Measurements from ENCODE around the gene FHIT.

Gene FHIT

GRCh38 chr3:60363817-60364216 lies 887.4 kb downstream of the FHIT start:
- no peaks in the 10 kb centered on the region for H3K36me3 ChIP-seq (ENCODE audit: control insufficient read depth, low read length)
- H3F3A ChIP-seq (ENCODE audit: control insufficient read depth, insufficient read depth): no peaks in the 10 kb centered on the region
- no peaks in the 10 kb centered on the region for H3K27me3 ChIP-seq (ENCODE audit: control insufficient read depth, low read length)
- no peak for TF ChIP-seq EZH2phosphoT487 (IDR thresholded peaks at IDR 0.05; ENCODE audit: borderline replicate concordance, low read length)
- no peak for TF ChIP-seq CTCF (IDR thresholded peaks at IDR 0.05; ENCODE audit: low read depth, low read length, poor library complexity, severe bottlenecking)
- H4K20me1 ChIP-seq (ENCODE audit: control insufficient read depth, insufficient read depth, low read depth, low read length): no peaks in the 10 kb centered on the region
- no peaks in the 10 kb centered on the region for H3K9me3 ChIP-seq (ENCODE audit: control insufficient read depth, insufficient read depth, low read length)
- H3K9me2 ChIP-seq (replicated peaks; ENCODE audit: control insufficient read depth, low read length): no peaks in the 10 kb centered on the region
- H3K4me2 ChIP-seq (ENCODE audit: low read length): no peak overlapping the region
- no peaks in the 10 kb centered on the region for H3K4me1 ChIP-seq (ENCODE audit: control insufficient read depth, low read length)
- no peak overlapping the region for H3K4me3 ChIP-seq (ENCODE audit: low read length)
- H3K79me2 ChIP-seq (ENCODE audit: control insufficient read depth, low read length): no peaks in the 10 kb centered on the region
- no peak overlapping the region for H3K27ac ChIP-seq (ENCODE audit: low read depth, low read length)

- no peaks in the 10 kb centered on the region for H3K27me3 ChIP-seq (ENCODE audit: control insufficient read depth, low read length)
- H3K4me2 ChIP-seq (ENCODE audit: low read length): no peak overlapping the region
- H3K9me2 ChIP-seq (replicated peaks; ENCODE audit: control insufficient read depth, low read length): no peaks in the 10 kb centered on the region
- no peak overlapping the region for H3K4me3 ChIP-seq (ENCODE audit: low read length)
- no peaks in the 10 kb centered on the region for H3K9me3 ChIP-seq (ENCODE audit: control insufficient read depth, insufficient read depth, low read length)
- no peaks in the 10 kb centered on the region for H3K4me1 ChIP-seq (ENCODE audit: control insufficient read depth, low read length)
- no peaks in the 10 kb centered on the region for H3F3A ChIP-seq (ENCODE audit: control insufficient read depth, insufficient read depth)
- TF ChIP-seq EZH2phosphoT487 (IDR thresholded peaks at IDR 0.05; ENCODE audit: borderline replicate concordance, low read length): no peak
- TF ChIP-seq CTCF (IDR thresholded peaks at IDR 0.05; ENCODE audit: low read depth, low read length, poor library complexity, severe bottlenecking): no peak
- no peaks in the 10 kb centered on the region for H3K36me3 ChIP-seq (ENCODE audit: control insufficient read depth, low read length)
- no peak overlapping the region for H3K27ac ChIP-seq (ENCODE audit: low read depth, low read length)
- no peaks in the 10 kb centered on the region for H4K20me1 ChIP-seq (ENCODE audit: control insufficient read depth, insufficient read depth, low read depth, low read length)
- no peaks in the 10 kb centered on the region for H3K79me2 ChIP-seq (ENCODE audit: control insufficient read depth, low read length)
Measured at GRCh38 chr3:60355825-60356224, 895.4 kb downstream of the FHIT start.

GRCh38 chr3:60351481-60351880 lies 899.8 kb downstream of the FHIT start:
- no peaks in the 10 kb centered on the region for H4K20me1 ChIP-seq (ENCODE audit: control insufficient read depth, insufficient read depth, low read depth, low read length)

More at GRCh38 chr3:60351481-60351880, 899.8 kb downstream of the FHIT start:
- H3K79me2 ChIP-seq (ENCODE audit: control insufficient read depth, low read length): no peaks in the 10 kb centered on the region
- H3K4me3 ChIP-seq (ENCODE audit: low read length): no peak overlapping the region
- H3K27ac ChIP-seq (ENCODE audit: low read depth, low read length): no peak overlapping the region
- no peak overlapping the region for H3K4me2 ChIP-seq (ENCODE audit: low read length)
- no peaks in the 10 kb centered on the region for H3K9me2 ChIP-seq (replicated peaks; ENCODE audit: control insufficient read depth, low read length)
- no peaks in the 10 kb centered on the region for H3K36me3 ChIP-seq (ENCODE audit: control insufficient read depth, low read length)
- no peak for TF ChIP-seq CTCF (IDR thresholded peaks at IDR 0.05; ENCODE audit: low read depth, low read length, poor library complexity, severe bottlenecking)
- no peak for TF ChIP-seq EZH2phosphoT487 (IDR thresholded peaks at IDR 0.05; ENCODE audit: borderline replicate concordance, low read length)
- H3K27me3 ChIP-seq (ENCODE audit: control insufficient read depth, low read length): no peaks in the 10 kb centered on the region
- H3K4me1 ChIP-seq (ENCODE audit: control insufficient read depth, low read length): no peaks in the 10 kb centered on the region
- H3F3A ChIP-seq (ENCODE audit: control insufficient read depth, insufficient read depth): no peaks in the 10 kb centered on the region
- no peaks in the 10 kb centered on the region for H3K9me3 ChIP-seq (ENCODE audit: control insufficient read depth, insufficient read depth, low read length)
